RWPE1 (cell line): ENCODE measurements around the gene NRXN3.

Source experiments
- CTCF ChIA-PET: fragments of 350-600 bp; sonication (Branson Sonifier 250); formaldehyde crosslinking; extraction: SDS; loops from one replicate; lab custom pipeline; 2021; lab: Yijun Ruan, JAX
- POLR2A ChIA-PET: fragments of 400-600 bp; formaldehyde crosslinking; extraction: SDS; loops from one replicate; lab custom pipeline; 2020; ENCODE audit warnings: antibody characterized with exemption; ENCODE audit not compliant: low non-redundant PET; lab: Yijun Ruan, JAX
- DNase-seq: peaks from one replicate; pipeline ENCODE4 v3.0.0; 2012; ENCODE audit warnings: low spot score
- H3K27ac ChIP-seq: fragments of 450-650 bp; 2 replicates; pipeline ENCODE4 v1.5.1; 2017
- CTCF ChIP-seq: fragments of 450-650 bp; conservative IDR thresholded peaks from 2 replicates; pipeline ENCODE4 v1.5.1; 2017; ENCODE audit warnings: low read depth, mild to moderate bottlenecking

Gene NRXN3

GRCh38 chr14:78178971-78179370 is 8.8 kb downstream of the NRXN3 start:
- ChIA-PET POLR2A (no interaction called here), CTCF (interaction anchor here (0.6 kb wide), 1 partner anchor 343 kb away, joined by 3 read pairs; no protein-coding TSS in a partner anchor)
- no peak for DNase-seq
- no peak for TF ChIP-seq CTCF
- no peak overlapping the region for H3K27ac ChIP-seq

GRCh38 chr14:78181270-78181669 is 11.1 kb downstream of the NRXN3 start:
- no peak for TF ChIP-seq CTCF
- DNase-seq, result no peak
- ChIA-PET CTCF (no interaction called here), POLR2A (no interaction called here)
- no peak overlapping the region for H3K27ac ChIP-seq

- no peak overlapping the region for H3K27ac ChIP-seq
- DNase-seq, result no peak
- ChIA-PET CTCF (no interaction called here), POLR2A (no interaction called here)
- TF ChIP-seq CTCF, result no peak
Observed at GRCh38 chr14:78182722-78183121, 12.5 kb downstream of the NRXN3 start.

- TF ChIP-seq CTCF, result no peak
- DNase-seq, result no peak
- ChIA-PET CTCF (no interaction called here), POLR2A (no interaction called here)
- no peak overlapping the region for H3K27ac ChIP-seq
Observed at GRCh38 chr14:78184157-78184556, 14.0 kb downstream of the NRXN3 start.

GRCh38 chr14:78186277-78186676 is 16.1 kb downstream of the NRXN3 start:
- H3K27ac ChIP-seq, result no peak overlapping the region
- no peak for TF ChIP-seq CTCF
- ChIA-PET POLR2A (no interaction called here), CTCF (no interaction called here)
- DNase-seq, result no peak

- ChIA-PET POLR2A (no interaction called here), CTCF (no interaction called here)
- no peak for TF ChIP-seq CTCF
Observed at GRCh38 chr14:78188882-78189281, 18.7 kb downstream of the NRXN3 start.

GRCh38 chr14:78195431-78195830 is 25.3 kb downstream of the NRXN3 start:
- H3K27ac ChIP-seq, result no peak overlapping the region
- no peak for DNase-seq
- ChIA-PET POLR2A (no interaction called here), CTCF (no interaction called here)
- TF ChIP-seq CTCF, result no peak

More at GRCh38 chr14:78188882-78189281, 18.7 kb downstream of the NRXN3 start:
- H3K27ac ChIP-seq, result no peak overlapping the region
- DNase-seq, result no peak
